NCI-H128 (cell line): ENCODE results near the gene RNFT2.
"Not testable (repeated sequence)": the region's sequence is repeated elsewhere in the genome, so short reads cannot be mapped to it uniquely, and the experiment has no call there.

Source experiments
- DNase-seq: peaks from one replicate; lab custom pipeline; 2025; ENCODE audit not compliant: unreplicated experiment; lab: John Stamatoyannopoulos, UW

RNFT2 gene

GRCh38 chr12:116790066-116790465 is 52.0 kb downstream of the RNFT2 start:
- no peak for DNase-seq

GRCh38 chr12:116792403-116792802 is 54.3 kb downstream of the RNFT2 start:
- DNase-seq = no peak

GRCh38 chr12:116794725-116795124 is 56.6 kb downstream of the RNFT2 start:
- no peak for DNase-seq

- DNase-seq = no peak
Measured at GRCh38 chr12:116797885-116798284, 59.8 kb downstream of the RNFT2 start.

GRCh38 chr12:116798719-116799118 is 60.6 kb downstream of the RNFT2 start:
- no peak for DNase-seq

GRCh38 chr12:116799955-116800354 is 61.8 kb downstream of the RNFT2 start:
- no peak for DNase-seq

GRCh38 chr12:116800918-116801317 is 62.8 kb downstream of the RNFT2 start:
- no peak for DNase-seq

- no peak for DNase-seq
Measured at GRCh38 chr12:116802018-116802417, 63.9 kb downstream of the RNFT2 start.

- DNase-seq = no peak
Measured at GRCh38 chr12:116803013-116803736, 65.1 kb downstream of the RNFT2 start.

GRCh38 chr12:116804051-116804450 is 65.9 kb downstream of the RNFT2 start:
- DNase-seq = no peak

GRCh38 chr12:116806845-116807440 is 68.8 kb downstream of the RNFT2 start:
- no peak for DNase-seq

- no peak for DNase-seq
Measured at GRCh38 chr12:116807546-116807945, 69.4 kb downstream of the RNFT2 start.

- DNase-seq = no peak
Measured at GRCh38 chr12:116808113-116809105, 70.3 kb downstream of the RNFT2 start.

- DNase-seq = no peak
Measured at GRCh38 chr12:116812238-116812637, 74.1 kb downstream of the RNFT2 start.

- no peak for DNase-seq
Measured at GRCh38 chr12:116813271-116814041, 75.3 kb downstream of the RNFT2 start.

GRCh38 chr12:116814766-116815165 is 76.7 kb downstream of the RNFT2 start:
- DNase-seq = not testable (repeated sequence)

GRCh38 chr12:116818341-116818856 is 80.3 kb downstream of the RNFT2 start:
- DNase-seq = no peak

- peak; percentile 64 for DNase-seq
Measured at GRCh38 chr12:116818948-116819832, 81.1 kb downstream of the RNFT2 start.

GRCh38 chr12:116820064-116820656 is 82.0 kb downstream of the RNFT2 start:
- no peak for DNase-seq
